Mucosa of stomach (tissue), 1 donor: ENCODE measurements around the gene C10orf67.

Experiments used
- H3K27me3 ChIP-seq: one replicate; pipeline ENCODE4 v1.7.0; 2013; ENCODE audit warnings: mild to moderate bottlenecking, low read length; ENCODE audit not compliant: control insufficient read depth, insufficient read depth
- H3K36me3 ChIP-seq: one replicate; pipeline ENCODE4 v1.7.0; 2013; ENCODE audit warnings: low read length; ENCODE audit not compliant: control insufficient read depth, insufficient read depth
- H3K4me1 ChIP-seq: one replicate; pipeline ENCODE4 v1.7.0; 2013; ENCODE audit warnings: mild to moderate bottlenecking, low read length; ENCODE audit not compliant: control insufficient read depth, insufficient read depth
- H3K4me3 ChIP-seq: one replicate; pipeline ENCODE4 v1.7.0; 2013; ENCODE audit warnings: low read length
- H3K9ac ChIP-seq: one replicate; pipeline ENCODE4 v1.7.0; 2013; ENCODE audit warnings: mild to moderate bottlenecking, low read length, moderate library complexity
- H3K9me3 ChIP-seq: one replicate; pipeline ENCODE4 v1.7.0; 2013; ENCODE audit warnings: mild to moderate bottlenecking, low read length, moderate library complexity; ENCODE audit not compliant: control insufficient read depth
- donor health status: Pancreatic carcinoma.

The C10orf67 gene

GRCh38 chr10:23157239-23157681 is 187.3 kb downstream of the C10orf67 start:
- H3K27me3 ChIP-seq = peaks cover 5% of the 10 kb centered on the region

DNA sequence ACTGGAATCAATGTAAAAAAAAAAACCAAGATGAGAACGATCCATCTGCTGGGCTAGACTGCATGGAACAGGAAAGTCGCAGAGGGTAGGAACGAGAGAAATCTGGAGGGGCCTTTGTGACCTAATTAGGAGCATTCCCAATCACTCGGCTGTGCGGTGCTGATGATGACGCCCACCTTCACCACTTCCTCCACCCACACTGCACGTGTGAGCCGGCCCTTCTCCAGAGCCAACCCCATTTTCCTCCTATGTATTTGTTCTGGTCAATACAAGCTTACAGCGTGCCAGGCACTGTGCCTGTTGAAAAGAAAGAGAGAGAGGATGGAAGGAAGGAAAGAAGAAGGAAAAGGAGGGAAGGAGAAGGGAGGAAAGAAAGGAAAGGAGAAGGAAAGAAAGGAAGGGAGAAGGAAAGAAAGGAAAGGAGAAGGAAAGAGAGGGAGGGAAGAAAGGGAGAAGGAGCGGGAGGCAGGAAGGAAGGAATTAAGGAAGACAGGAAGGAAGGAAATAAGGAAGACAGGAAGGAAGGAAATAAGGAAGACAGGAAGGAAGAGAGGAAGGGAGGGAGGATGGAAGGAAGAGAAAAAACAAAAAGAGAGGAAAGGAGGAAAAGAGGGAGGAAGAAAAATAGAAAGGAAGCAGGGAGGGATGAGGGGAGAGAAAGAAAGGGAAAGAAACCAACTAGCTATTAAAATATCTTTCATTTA is 188.0 kb downstream of the C10orf67 start:
- no peak overlapping the region for H3K9ac ChIP-seq

More at GRCh38 chr10:23157239-23157681, 187.3 kb downstream of the C10orf67 start:
- Histone ChIP-seq H3K4me3 (no peak overlapping the region), H3K36me3 (no peaks in the 10 kb centered on the region), H3K9ac (no peak overlapping the region), H3K9me3 (no peaks in the 10 kb centered on the region), H3K4me1 (no peaks in the 10 kb centered on the region)

DNA sequence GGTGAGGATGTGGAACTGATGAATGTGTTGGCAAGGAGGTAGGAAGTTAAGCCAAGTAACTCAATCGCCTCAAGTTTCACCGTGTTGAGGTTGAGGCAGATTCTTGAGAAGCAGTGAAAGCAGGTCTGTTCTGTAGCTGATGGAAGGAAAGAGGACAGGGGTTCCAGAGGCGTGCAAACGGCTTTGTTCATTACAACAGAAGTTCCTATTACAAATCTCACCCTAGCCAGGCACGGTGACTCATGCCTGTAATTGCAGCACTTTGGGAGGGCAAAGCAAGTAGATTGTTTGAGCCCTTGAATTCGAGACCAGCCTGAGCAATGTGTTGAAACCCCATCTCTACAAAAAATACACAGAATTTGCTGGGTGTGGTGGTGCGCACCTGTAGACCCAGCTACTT is 189.4 kb downstream of the C10orf67 start:
- Histone ChIP-seq H3K9me3 (no peaks in the 10 kb centered on the region), H3K4me1 (no peaks in the 10 kb centered on the region), H3K9ac (no peak overlapping the region), H3K4me3 (no peak overlapping the region), H3K27me3 (peaks cover 5% of the 10 kb centered on the region), H3K36me3 (no peaks in the 10 kb centered on the region)

More for the DNA sequence above, 188.0 kb downstream of the C10orf67 start:
- H3K9me3 ChIP-seq = no peaks in the 10 kb centered on the region
- H3K36me3 ChIP-seq = no peaks in the 10 kb centered on the region
- peaks cover 5% of the 10 kb centered on the region for H3K27me3 ChIP-seq
- H3K4me3 ChIP-seq = no peak overlapping the region
- no peaks in the 10 kb centered on the region for H3K4me1 ChIP-seq
